ENCODE data around the gene THTPA. TPM values are rescaled to one million over a fixed set of nuclear protein-coding genes. Genes with fewer than 3 reads are reported as not detected.
A peak's percentile ranks its signal among the peaks of the same experiment; 100 is the strongest.

THTPA gene
- total and polyA plus RNA-seq, 9 of the 15 experiments (the other 6 are each of a cell fraction or from before 2014, with no cell fraction given), result 2.4 to 8.7 (median 5.2) TPM

DNA sequence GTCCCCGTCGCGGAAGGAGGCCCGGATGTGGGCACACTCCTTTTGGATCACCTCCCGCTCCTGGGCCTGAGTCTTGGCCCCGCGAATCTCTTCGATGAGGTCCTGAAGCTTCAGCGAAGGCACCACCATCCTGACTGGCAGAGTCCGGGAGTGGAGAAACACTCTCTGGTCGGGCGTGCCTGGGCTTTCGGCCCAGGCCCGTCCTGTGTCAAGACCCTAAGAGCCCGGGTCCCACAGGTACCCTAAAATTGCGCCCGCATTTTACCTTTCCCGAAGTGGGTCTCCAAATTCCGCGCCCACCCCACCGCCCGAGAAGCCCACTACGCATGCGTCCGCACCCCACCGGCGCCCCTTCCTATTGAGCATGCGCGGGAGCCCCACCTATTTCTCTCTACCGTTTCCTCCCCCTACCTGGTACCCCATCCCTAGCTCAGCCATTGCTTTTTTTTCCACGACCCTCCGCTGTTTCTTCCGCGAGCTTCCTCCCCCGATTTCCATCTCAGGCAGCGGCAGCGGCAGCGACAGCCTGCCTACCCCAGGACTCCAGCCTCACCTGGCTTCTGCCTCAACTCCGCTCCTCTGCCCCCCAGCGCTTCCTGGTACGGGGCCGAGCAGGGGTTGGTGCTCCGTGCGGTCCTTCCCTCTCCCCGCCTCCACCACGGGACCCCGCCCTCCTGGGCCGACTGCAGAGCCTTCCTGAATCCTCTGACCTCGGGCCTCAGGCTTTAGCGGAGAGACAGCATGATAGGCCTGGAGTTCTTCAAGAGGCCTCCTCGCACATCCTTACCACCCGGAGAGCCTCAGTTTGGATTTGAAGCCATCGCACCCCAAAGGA is 11.3 kb downstream of the THTPA start, which contains the start of gene AP1G2 (continued):
- TF ChIP-seq, protein P1, sequence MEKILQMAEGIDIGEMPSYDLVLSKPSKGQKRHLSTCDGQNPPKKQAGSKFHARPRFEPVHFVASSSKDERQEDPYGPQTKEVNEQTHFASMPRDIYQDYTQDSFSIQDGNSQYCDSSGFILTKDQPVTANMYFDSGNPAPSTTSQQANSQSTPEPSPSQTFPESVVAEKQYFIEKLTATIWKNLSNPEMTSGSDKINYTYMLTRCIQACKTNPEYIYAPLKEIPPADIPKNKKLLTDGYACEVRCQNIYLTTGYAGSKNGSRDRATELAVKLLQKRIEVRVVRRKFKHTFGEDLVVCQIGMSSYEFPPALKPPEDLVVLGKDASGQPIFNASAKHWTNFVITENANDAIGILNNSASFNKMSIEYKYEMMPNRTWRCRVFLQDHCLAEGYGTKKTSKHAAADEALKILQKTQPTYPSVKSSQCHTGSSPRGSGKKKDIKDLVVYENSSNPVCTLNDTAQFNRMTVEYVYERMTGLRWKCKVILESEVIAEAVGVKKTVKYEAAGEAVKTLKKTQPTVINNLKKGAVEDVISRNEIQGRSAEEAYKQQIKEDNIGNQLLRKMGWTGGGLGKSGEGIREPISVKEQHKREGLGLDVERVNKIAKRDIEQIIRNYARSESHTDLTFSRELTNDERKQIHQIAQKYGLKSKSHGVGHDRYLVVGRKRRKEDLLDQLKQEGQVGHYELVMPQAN (IDR thresholded peaks at IDR 0.05; ENCODE audit: borderline replicate concordance), result peak; percentile 66; the same call in 1 of the 2 replicates
- TF ChIP-seq MYNN (IDR thresholded peaks at IDR 0.05), result no peak
- no peak for TF ChIP-seq MYNN (CRISPR knock-in tag; IDR thresholded peaks at IDR 0.05)
- TF ChIP-seq HLTF (IDR thresholded peaks at IDR 0.05), result no peak
- no peak for TF ChIP-seq SMARCE1 (IDR thresholded peaks at IDR 0.05)
- peak; percentile 29; the same call in 1 of the 2 replicates for TF ChIP-seq ARID1B (IDR thresholded peaks at IDR 0.05)
- TF ChIP-seq EZH2 (IDR thresholded peaks at IDR 0.05; ENCODE audit: borderline replicate concordance, low read depth, low read length), result no peak
- TF ChIP-seq ZBTB17 (CRISPR knock-in tag; IDR thresholded peaks at IDR 0.05), result no peak
- TF ChIP-seq HNRNPH1 (optimal IDR thresholded peaks at IDR 0.05; ENCODE audit: low read depth, low read length), result no peak
- no peak for TF ChIP-seq SAFB2 (IDR thresholded peaks at IDR 0.05; ENCODE audit: borderline replicate concordance, low read depth, low read length, severe bottlenecking)
- no peak for TF ChIP-seq RFX1 (IDR thresholded peaks at IDR 0.05)
- TF ChIP-seq ZNF316 (IDR thresholded peaks at IDR 0.05), result 0 out of 2 replicates have a peak, but pooled peaks have one; percentile 4
- TF ChIP-seq NCOA2 (IDR thresholded peaks at IDR 0.05; ENCODE audit: partially characterized antibody in 2 of 2), result no peak
- no peak for TF ChIP-seq NR2C1 (IDR thresholded peaks at IDR 0.05)
- 0 out of 2 replicates have a peak, but pooled peaks have one; percentile 37 for TF ChIP-seq NR2C1 (tag; IDR thresholded peaks at IDR 0.05)
- TF ChIP-seq, protein P2, sequence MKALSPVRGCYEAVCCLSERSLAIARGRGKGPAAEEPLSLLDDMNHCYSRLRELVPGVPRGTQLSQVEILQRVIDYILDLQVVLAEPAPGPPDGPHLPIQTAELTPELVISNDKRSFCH (CRISPR knock-in tag; IDR thresholded peaks at IDR 0.05), result no peak
- TF ChIP-seq, protein P2 (tag; IDR thresholded peaks at IDR 0.05), result no peak
- no peak for TF ChIP-seq ADNP (tag; IDR thresholded peaks at IDR 0.05)
- peak; percentile 51; the same call in 1 of the 2 replicates for TF ChIP-seq POLR2AphosphoS2 (IDR thresholded peaks at IDR 0.05; ENCODE audit: low read length)
- no peak for TF ChIP-seq ZNF436 (CRISPR knock-in tag; IDR thresholded peaks at IDR 0.05)
- TF ChIP-seq GATAD2B (IDR thresholded peaks at IDR 0.05; ENCODE audit: borderline replicate concordance), result no peak
- TF ChIP-seq PHF20 (IDR thresholded peaks at IDR 0.05; ENCODE audit: partially characterized antibody), result peak; percentile 68
- TF ChIP-seq ZNF431 (CRISPR knock-in tag; IDR thresholded peaks at IDR 0.05), result no peak
- no peak for TF ChIP-seq ZNF384 (IDR thresholded peaks at IDR 0.05; ENCODE audit: low read depth, low read length)
- 0 out of 2 replicates have a peak, but pooled peaks have one; percentile 28 for TF ChIP-seq TAF7 (tag; IDR thresholded peaks at IDR 0.05)
- peak; percentile 47 for TF ChIP-seq HMGN3 (IDR thresholded peaks at IDR 0.05; ENCODE audit: borderline replicate concordance, extremely low read depth, insufficient read length, low read depth, low read length)
- no peak; the same call in 1 of the 2 replicates for TF ChIP-seq POLR2H (tag; IDR thresholded peaks at IDR 0.05; ENCODE audit: low read depth)
- no peak for TF ChIP-seq SMAD1 (IDR thresholded peaks at IDR 0.05; ENCODE audit: low read depth, low read length, partially characterized antibody)
- TF ChIP-seq NCOR1 (IDR thresholded peaks at IDR 0.05), result no peak
- no peak for TF ChIP-seq MBD2 (IDR thresholded peaks at IDR 0.05; ENCODE audit: borderline replicate concordance, low read depth)
- no peak for TF ChIP-seq KAT2B (IDR thresholded peaks at IDR 0.05; ENCODE audit: low read depth, low read length)
